IPS-20b (cell line): Measurements from ENCODE around the gene HOXD13.

Experiments used
- H3K27ac ChIP-seq: one replicate; pipeline ENCODE4 v1.5.1; 2013; ENCODE audit warnings: low read length
- H3K27me3 ChIP-seq: 2 replicates; pipeline ENCODE4 v1.6.1; 2013; ENCODE audit warnings: mild to moderate bottlenecking, low read length, inconsistent platforms; ENCODE audit not compliant: insufficient read depth
- H3K36me3 ChIP-seq: 2 replicates; pipeline ENCODE4 v1.6.1; 2013; ENCODE audit warnings: low read depth, mild to moderate bottlenecking, inconsistent platforms, low read length, moderate library complexity; ENCODE audit not compliant: insufficient read depth
- H3K4me1 ChIP-seq: 2 replicates; pipeline ENCODE4 v1.6.1; 2013; ENCODE audit warnings: mild to moderate bottlenecking, control low read depth, inconsistent platforms, low read length, moderate library complexity; ENCODE audit not compliant: insufficient read depth
- H3K4me3 ChIP-seq: 2 replicates; pipeline ENCODE4 v1.5.1; 2013; ENCODE audit warnings: mild to moderate bottlenecking, low read length, inconsistent platforms
- H3K9ac ChIP-seq: 2 replicates; pipeline ENCODE4 v1.6.1; 2013; ENCODE audit warnings: low read depth, mild to moderate bottlenecking, inconsistent platforms, low read length, moderate library complexity
- H3K9me3 ChIP-seq: 2 replicates; pipeline ENCODE4 v1.6.1; 2013; ENCODE audit warnings: mild to moderate bottlenecking, low read depth, low read length, inconsistent platforms; ENCODE audit not compliant: insufficient read depth

Gene HOXD13

GRCh38 chr2:176112375-176113302, 20.1 kb downstream of the HOXD13 start:
- Histone ChIP-seq H3K4me3 (no peak overlapping the region), H3K9me3 (peaks cover 6% of the 10 kb centered on the region), H3K36me3 (no peaks in the 10 kb centered on the region), H3K9ac (no peak overlapping the region), H3K27ac (no peak overlapping the region), H3K4me1 (no peaks in the 10 kb centered on the region), H3K27me3 (peaks cover 100% of the 10 kb centered on the region)

- H3K27ac ChIP-seq = no peak overlapping the region
- H3K9ac ChIP-seq = no peak overlapping the region
- no peak overlapping the region for H3K4me3 ChIP-seq
- peaks cover 100% of the 10 kb centered on the region for H3K27me3 ChIP-seq
- H3K36me3 ChIP-seq = no peaks in the 10 kb centered on the region
- H3K4me1 ChIP-seq = no peaks in the 10 kb centered on the region
- H3K9me3 ChIP-seq = peaks cover 6% of the 10 kb centered on the region
These were observed 21.8 kb downstream of the HOXD13 start for GRCh38 chr2:176114120-176114929.

- no peak overlapping the region for H3K27ac ChIP-seq
- no peak overlapping the region for H3K9ac ChIP-seq
- H3K9me3 ChIP-seq = peaks cover 6% of the 10 kb centered on the region
- H3K36me3 ChIP-seq = no peaks in the 10 kb centered on the region
- peaks cover 100% of the 10 kb centered on the region for H3K27me3 ChIP-seq
- H3K4me3 ChIP-seq = no peak overlapping the region
- H3K4me1 ChIP-seq = no peaks in the 10 kb centered on the region
These were observed 22.6 kb downstream of the HOXD13 start for GRCh38 chr2:176114930-176115625.

GRCh38 chr2:176115883-176116813, 23.6 kb downstream of the HOXD13 start, which contains the start of gene HOXD10:
HOXD10 (plus strand) TSS chr2:176116778; CDS start chr2:176116834, 56 bp downstream.
- peaks cover 100% of the 10 kb centered on the region for H3K27me3 ChIP-seq
- H3K9me3 ChIP-seq = peaks cover 6% of the 10 kb centered on the region
- H3K27ac ChIP-seq = no peak within 1 kb of the TSS
- H3K9ac ChIP-seq = no peak within 1 kb of the TSS
- no peaks in the 10 kb centered on the region for H3K4me1 ChIP-seq
- no peaks in the 10 kb centered on the region for H3K36me3 ChIP-seq
- no peak within 1 kb of the TSS for H3K4me3 ChIP-seq

- Histone ChIP-seq H3K27me3 (peaks cover 100% of the 10 kb centered on the region), H3K4me1 (no peaks in the 10 kb centered on the region), H3K9me3 (peaks cover 6% of the 10 kb centered on the region), H3K4me3 (no peak overlapping the region), H3K36me3 (no peaks in the 10 kb centered on the region), H3K9ac (no peak overlapping the region), H3K27ac (no peak overlapping the region)
These were observed 24.8 kb downstream of the HOXD13 start for GRCh38 chr2:176117162-176117822.

GRCh38 chr2:176117823-176118371, 25.4 kb downstream of the HOXD13 start:
- no peaks in the 10 kb centered on the region for H3K36me3 ChIP-seq
- H3K27ac ChIP-seq = no peak overlapping the region
- no peak overlapping the region for H3K9ac ChIP-seq
- no peaks in the 10 kb centered on the region for H3K4me1 ChIP-seq
- H3K9me3 ChIP-seq = peaks cover 6% of the 10 kb centered on the region
- H3K4me3 ChIP-seq = no peak overlapping the region
- peaks cover 100% of the 10 kb centered on the region for H3K27me3 ChIP-seq

GRCh38 chr2:176118601-176119339, 26.2 kb downstream of the HOXD13 start:
- H3K9ac ChIP-seq = no peak overlapping the region
- no peaks in the 10 kb centered on the region for H3K4me1 ChIP-seq
- H3K27me3 ChIP-seq = peaks cover 100% of the 10 kb centered on the region
- no peak overlapping the region for H3K4me3 ChIP-seq
- no peak overlapping the region for H3K27ac ChIP-seq
- no peaks in the 10 kb centered on the region for H3K36me3 ChIP-seq
- peaks cover 12% of the 10 kb centered on the region for H3K9me3 ChIP-seq

- H3K4me3 ChIP-seq = no peak overlapping the region
- H3K4me1 ChIP-seq = no peaks in the 10 kb centered on the region
- no peaks in the 10 kb centered on the region for H3K36me3 ChIP-seq
- peaks cover 100% of the 10 kb centered on the region for H3K27me3 ChIP-seq
- H3K9me3 ChIP-seq = peaks cover 13% of the 10 kb centered on the region
- no peak overlapping the region for H3K27ac ChIP-seq
- no peak overlapping the region for H3K9ac ChIP-seq
These were observed 28.1 kb downstream of the HOXD13 start for GRCh38 chr2:176120364-176121189.

GRCh38 chr2:176121190-176122051, 28.9 kb downstream of the HOXD13 start:
- H3K27ac ChIP-seq = no peak overlapping the region
- no peaks in the 10 kb centered on the region for H3K36me3 ChIP-seq
- H3K9me3 ChIP-seq = peaks cover 13% of the 10 kb centered on the region
- no peaks in the 10 kb centered on the region for H3K4me1 ChIP-seq
- no peak overlapping the region for H3K4me3 ChIP-seq
- no peak overlapping the region for H3K9ac ChIP-seq
- H3K27me3 ChIP-seq = peaks cover 100% of the 10 kb centered on the region
